A549 (cell line): ENCODE measurements around the gene CERS6.

Source experiments
- BHLHE40 ChIP-seq: IDR thresholded peaks from 2 replicates; pipeline ENCODE4 v1.6.1; 2012; ENCODE audit warnings: low read depth, low read length, inconsistent platforms
- JUNB ChIP-seq: fragments of >200 bp; sonication (Bioruptor Twin); formaldehyde crosslinking; IDR thresholded peaks from 2 replicates; pipeline ENCODE4 v1.6.1; 2016
- POLR2A ChIP-seq: IDR thresholded peaks from 2 replicates; pipeline ENCODE4 v1.6.1; 2012; ENCODE audit warnings: mild to moderate bottlenecking, low read length
- RARB ChIP-seq: fragments of 250-450 bp; sonication (Bioruptor Pico); IDR thresholded peaks from 2 replicates; pipeline ENCODE4 v1.8.0; 2021; ENCODE audit warnings: mild to moderate bottlenecking, moderate library complexity
- SMC3 ChIP-seq: fragments of >200 bp; sonication (Bioruptor Twin); formaldehyde crosslinking; IDR thresholded peaks from 3 replicates; pipeline ENCODE4 v1.6.1; 2018; ENCODE audit warnings: inconsistent platforms
- TF ChIP-seq, protein P1 (sequence below): fragments of >200 bp; sonication (Bioruptor Twin); formaldehyde crosslinking; IDR thresholded peaks from 3 replicates; pipeline ENCODE4 v1.5.1; 2016
- TF ChIP-seq, protein P2 (sequence below): fragments of 150-350 bp; IDR thresholded peaks from 2 replicates; pipeline ENCODE4 v1.6.1; 2014; ENCODE audit warnings: low read depth, mild to moderate bottlenecking, low read length

GRCh38 chr2:168495524-168495923, 39.5 kb downstream of the CERS6 start:
- TF ChIP-seq, protein P1, sequence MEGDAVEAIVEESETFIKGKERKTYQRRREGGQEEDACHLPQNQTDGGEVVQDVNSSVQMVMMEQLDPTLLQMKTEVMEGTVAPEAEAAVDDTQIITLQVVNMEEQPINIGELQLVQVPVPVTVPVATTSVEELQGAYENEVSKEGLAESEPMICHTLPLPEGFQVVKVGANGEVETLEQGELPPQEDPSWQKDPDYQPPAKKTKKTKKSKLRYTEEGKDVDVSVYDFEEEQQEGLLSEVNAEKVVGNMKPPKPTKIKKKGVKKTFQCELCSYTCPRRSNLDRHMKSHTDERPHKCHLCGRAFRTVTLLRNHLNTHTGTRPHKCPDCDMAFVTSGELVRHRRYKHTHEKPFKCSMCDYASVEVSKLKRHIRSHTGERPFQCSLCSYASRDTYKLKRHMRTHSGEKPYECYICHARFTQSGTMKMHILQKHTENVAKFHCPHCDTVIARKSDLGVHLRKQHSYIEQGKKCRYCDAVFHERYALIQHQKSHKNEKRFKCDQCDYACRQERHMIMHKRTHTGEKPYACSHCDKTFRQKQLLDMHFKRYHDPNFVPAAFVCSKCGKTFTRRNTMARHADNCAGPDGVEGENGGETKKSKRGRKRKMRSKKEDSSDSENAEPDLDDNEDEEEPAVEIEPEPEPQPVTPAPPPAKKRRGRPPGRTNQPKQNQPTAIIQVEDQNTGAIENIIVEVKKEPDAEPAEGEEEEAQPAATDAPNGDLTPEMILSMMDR: no peak
- no peak for TF ChIP-seq POLR2A
- no peak for TF ChIP-seq RARB (CRISPR knock-in tag)
- TF ChIP-seq SMC3: no peak
- TF ChIP-seq JUNB: no peak
- no peak for TF ChIP-seq BHLHE40
- TF ChIP-seq, protein P2, sequence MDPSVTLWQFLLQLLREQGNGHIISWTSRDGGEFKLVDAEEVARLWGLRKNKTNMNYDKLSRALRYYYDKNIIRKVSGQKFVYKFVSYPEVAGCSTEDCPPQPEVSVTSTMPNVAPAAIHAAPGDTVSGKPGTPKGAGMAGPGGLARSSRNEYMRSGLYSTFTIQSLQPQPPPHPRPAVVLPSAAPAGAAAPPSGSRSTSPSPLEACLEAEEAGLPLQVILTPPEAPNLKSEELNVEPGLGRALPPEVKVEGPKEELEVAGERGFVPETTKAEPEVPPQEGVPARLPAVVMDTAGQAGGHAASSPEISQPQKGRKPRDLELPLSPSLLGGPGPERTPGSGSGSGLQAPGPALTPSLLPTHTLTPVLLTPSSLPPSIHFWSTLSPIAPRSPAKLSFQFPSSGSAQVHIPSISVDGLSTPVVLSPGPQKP: no peak
